B cell (primary cell): ENCODE data around the gene RAD51B.

Experiments used
- EZH2 ChIP-seq: IDR thresholded peaks from 2 replicates; pipeline ENCODE4 v1.6.1; 2012; ENCODE audit warnings: borderline replicate concordance, low read depth, mild to moderate bottlenecking, moderate library complexity, low read length; ENCODE audit not compliant: insufficient read depth, poor library complexity, severe bottlenecking
- TF ChIP-seq, protein P1 (sequence below): fragments of 200-600 bp; IDR thresholded peaks from one replicate; pipeline ENCODE4 v1.8.0; 2022; ENCODE audit warnings: antibody characterized with exemption, mild to moderate bottlenecking

DNA sequence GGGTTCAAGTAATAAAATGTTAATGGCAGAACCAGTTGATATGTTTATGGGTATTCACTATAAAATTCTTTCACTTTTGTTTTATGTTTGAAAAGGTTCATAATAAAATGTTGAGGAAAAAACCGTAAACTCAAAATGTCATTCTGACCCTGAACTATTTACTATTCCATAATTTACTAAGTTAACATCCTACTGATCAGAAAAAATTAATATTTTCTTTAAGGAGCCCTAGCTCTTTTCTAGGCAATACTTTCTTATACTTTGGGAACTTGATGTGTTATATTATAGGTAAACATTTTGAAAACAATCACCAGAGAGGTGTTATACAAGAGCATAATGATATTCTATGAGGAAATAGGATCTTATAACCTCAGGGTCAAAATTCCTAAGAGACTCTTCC lies 638.7 kb downstream of the RAD51B start:
- TF ChIP-seq, protein P1, sequence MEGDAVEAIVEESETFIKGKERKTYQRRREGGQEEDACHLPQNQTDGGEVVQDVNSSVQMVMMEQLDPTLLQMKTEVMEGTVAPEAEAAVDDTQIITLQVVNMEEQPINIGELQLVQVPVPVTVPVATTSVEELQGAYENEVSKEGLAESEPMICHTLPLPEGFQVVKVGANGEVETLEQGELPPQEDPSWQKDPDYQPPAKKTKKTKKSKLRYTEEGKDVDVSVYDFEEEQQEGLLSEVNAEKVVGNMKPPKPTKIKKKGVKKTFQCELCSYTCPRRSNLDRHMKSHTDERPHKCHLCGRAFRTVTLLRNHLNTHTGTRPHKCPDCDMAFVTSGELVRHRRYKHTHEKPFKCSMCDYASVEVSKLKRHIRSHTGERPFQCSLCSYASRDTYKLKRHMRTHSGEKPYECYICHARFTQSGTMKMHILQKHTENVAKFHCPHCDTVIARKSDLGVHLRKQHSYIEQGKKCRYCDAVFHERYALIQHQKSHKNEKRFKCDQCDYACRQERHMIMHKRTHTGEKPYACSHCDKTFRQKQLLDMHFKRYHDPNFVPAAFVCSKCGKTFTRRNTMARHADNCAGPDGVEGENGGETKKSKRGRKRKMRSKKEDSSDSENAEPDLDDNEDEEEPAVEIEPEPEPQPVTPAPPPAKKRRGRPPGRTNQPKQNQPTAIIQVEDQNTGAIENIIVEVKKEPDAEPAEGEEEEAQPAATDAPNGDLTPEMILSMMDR, result no peak
- no peak for TF ChIP-seq EZH2
